HG02840 (cell line): Measurements from ENCODE around the gene NISCH.

ENCODE experiments used
- ATAC-seq: cut with Tn5 transposase; IDR thresholded peaks from one replicate; pipeline ENCODE4 v1.9.1; 2021; ENCODE audit warnings: mild to moderate bottlenecking, moderate library complexity, moderate number of reproducible peaks; ENCODE audit not compliant: unreplicated experiment, low FRiP score

NISCH gene

DNA sequence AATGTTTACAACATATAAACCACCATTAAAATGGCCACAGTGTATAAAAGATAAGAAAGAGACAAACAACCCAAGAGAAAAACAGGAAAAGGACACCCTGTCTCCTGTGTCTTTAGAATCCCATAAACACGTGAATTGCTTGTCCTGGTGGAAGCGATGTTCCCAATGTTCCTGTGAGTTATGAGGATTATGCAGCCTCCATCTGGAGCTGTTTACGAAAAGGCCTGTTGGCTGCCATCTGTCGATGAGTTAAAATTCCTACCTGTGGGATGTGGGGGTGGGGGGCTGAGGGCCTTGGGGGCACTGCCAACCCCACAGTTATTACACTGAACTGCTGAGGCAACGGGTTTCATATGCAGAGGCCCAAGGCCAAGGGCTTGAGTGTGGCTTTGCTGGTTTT lies 13.6 kb downstream of the NISCH start:
- no peak for ATAC-seq

DNA sequence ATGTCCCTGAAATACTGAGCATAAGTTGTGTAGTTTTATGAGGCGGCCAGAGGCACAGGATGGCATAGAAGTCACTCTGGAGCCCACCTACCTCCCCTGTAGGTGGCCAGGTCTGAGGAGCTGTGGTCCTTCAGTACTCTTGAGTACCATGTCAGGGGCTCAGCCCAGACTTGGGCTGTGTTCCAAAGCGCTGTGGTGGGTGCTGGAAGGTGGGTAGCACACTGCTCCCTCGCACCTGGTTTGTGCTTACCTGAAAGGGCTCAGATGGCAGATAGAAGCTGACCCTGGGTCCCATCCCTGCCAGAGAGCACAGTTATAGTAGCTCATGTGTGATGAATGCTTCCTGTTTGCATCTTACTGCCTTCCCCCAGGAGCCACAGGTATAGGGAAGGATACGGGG lies 15.5 kb downstream of the NISCH start:
- ATAC-seq: no peak

DNA sequence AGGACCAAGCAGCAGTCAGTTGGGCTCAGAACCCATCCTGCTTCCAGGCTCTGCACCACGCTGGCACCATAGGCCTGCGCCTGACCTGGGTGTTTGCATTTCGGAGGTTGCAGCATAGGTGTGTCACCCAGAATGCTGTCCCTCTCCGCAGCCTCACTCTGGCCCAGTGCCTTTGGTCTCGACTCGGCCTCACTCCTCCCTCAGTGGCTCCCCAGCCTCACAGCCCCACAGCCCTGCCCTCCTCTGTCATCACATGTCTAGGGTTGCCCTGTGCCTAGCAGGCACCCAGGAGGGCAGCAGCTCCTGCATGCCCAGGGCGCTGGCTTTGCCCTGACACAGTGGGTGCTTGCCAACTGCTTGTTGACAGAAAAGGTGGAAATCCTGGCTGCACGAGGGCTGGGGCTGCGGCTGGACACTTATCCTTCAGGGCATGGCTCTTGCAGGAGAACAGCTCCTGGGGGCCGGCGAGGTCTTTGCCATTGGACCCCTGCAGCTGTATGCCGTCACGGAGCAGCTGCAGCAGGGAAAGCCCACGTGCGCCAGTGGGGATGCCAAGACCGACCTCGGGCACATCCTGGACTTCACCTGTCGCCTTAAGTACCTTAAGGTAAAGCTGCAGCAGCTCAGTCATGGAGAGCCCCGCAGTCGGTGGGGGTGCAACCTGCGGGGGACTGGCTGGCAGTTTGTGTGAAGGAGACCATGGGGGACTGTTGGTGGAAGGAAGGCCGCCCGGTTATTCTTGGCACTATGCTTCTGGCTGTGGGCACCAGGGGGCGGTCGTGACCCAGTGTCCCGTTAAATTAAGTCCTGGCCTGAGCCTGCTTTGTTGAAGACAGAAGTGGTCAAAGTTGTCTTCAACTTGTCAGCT lies 16.2 kb downstream of the NISCH start:
- ATAC-seq: no peak

DNA sequence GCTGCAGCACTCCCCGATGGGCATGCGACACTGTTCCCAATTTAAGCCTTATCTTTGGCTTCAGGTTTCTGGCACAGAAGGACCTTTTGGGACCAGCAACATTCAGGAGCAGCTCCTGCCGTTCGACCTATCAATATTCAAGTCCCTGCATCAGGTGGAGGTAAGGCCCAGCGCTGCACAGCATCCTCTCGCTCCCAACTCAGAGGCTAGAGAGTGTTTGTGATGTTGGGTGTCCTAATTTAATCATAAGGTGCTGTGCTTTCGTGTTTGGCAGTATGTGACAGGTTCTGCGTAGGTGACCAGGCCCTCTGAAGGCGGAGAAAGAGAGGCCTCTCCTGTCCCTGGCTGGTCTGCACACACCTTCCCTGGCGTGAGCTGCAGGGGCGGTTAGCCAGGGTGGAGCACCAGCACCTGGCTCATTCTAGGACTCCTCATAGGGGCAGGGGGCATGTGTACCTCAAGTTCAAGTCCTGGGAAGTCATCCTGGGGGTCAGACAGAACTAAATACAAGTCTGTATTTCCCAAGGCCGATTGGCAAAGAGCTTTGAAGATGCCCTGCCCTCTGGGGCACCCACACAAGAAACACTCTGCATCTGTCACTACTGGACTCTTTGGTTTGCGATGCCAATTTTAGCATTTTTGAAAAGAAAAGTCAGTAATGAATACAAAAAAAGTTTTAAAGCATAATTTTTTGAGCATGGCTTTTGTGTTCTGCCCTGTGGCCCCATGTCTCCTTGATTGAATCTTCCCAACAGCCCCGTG lies 17.0 kb downstream of the NISCH start:
- ATAC-seq: no peak

DNA sequence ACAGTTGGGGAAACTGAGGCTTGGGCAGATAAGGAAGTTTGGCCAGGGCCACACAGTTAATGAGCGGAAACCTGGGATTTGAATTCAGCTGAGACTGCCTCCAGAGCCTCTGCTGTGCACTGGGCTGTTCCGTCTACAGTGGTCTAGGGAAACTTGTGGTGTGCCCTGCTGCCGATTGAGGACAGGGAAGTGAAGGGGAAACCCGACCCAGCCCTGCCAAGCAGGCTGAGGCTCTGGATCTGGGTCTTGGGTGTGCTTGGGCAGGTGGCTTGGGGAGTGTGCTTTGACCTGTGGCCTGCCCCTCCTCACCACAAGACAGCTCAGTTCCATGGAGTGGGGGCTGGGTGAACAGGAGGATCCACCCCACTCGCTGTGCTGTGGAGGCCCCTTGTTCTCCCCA lies 17.6 kb downstream of the NISCH start:
- no peak for ATAC-seq

DNA sequence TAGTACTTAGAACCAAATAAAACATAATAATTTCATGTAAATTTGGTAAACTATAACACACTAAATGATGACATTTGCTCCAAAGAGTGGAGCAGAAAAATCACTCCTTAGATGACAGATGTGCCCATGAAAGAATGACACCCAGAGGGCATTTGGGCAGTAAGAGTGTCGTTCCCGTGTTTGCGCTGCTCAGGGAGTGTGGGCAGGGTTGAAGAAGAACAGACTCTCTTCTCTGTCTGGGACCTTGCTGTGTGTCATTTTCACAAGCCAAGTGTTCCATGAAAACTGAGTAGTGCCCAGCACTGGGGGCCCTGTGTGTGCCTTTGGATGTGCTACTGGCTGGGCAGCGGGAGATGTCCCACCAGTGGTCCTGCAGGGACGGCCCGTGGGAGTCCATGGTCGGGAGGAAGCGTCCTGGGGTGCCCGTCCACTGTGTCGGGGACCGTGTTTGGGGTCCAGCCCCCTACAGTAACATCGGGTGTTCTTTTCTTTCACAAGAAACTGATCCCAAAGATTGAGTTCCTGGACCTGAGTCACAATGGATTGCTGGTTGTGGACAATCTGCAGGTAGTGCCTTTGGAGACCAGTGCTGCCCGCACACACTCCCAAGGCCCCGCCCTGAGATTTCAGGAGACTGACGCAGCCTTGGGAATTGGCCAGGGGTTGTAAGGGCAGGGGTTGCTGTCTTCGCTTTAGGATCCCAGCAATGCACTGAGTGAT lies 21.8 kb downstream of the NISCH start:
- no peak for ATAC-seq

DNA sequence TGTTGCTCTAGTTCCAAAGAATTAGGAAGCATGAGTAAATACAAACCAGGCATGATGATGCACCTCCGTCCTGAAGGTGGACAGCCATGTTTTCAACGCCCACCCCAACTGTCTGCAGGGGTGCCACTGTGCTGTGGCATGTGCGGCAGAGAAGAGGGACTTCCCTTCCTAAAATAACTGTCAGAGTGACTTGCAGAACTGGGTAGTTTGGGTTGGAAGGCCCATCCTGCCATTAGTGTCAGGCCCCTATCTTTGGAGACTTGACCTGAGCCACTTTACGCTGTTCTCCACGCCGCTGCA lies 22.3 kb downstream of the NISCH start:
- ATAC-seq: no peak

DNA sequence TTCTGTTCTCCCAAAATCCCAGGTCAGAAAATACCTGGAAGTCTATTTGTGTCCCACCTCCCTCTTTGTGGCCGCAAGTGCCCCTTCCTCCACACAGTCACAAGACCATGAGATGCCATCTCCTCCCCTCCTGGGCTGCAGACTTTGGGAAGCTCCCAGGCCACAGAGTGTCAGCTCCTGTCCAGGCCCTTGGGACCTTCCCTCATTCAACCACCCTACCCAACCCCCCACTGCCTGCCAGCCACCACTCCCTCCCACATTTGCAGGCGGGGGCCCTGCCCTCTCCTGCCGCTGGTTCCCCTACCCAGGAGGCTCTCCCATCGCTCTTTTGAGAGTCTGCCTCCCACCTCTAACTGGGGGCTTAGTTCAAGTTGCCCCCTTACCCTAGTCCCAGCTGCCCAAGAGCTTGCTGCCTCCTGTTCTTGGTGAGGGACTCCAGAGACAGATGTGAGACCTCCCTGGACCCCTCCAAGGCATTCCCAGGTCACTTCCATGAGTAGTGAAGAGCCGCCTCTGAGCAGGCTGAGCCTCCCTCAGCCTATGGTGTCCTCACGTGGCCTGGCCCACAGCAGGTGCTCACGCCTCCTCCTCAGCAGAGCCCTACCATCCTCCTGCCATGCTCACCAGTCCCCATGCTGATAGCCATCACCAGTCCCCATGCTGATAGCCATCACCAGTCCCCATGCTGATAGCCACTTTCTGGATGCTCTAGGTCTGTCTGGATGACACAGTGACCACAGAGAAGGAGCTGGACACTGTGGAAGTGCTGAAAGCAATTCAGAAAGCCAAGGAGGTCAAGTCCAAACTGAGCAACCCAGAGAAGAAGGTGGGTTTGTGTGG lies 23.9 kb downstream of the NISCH start:
- no peak for ATAC-seq

DNA sequence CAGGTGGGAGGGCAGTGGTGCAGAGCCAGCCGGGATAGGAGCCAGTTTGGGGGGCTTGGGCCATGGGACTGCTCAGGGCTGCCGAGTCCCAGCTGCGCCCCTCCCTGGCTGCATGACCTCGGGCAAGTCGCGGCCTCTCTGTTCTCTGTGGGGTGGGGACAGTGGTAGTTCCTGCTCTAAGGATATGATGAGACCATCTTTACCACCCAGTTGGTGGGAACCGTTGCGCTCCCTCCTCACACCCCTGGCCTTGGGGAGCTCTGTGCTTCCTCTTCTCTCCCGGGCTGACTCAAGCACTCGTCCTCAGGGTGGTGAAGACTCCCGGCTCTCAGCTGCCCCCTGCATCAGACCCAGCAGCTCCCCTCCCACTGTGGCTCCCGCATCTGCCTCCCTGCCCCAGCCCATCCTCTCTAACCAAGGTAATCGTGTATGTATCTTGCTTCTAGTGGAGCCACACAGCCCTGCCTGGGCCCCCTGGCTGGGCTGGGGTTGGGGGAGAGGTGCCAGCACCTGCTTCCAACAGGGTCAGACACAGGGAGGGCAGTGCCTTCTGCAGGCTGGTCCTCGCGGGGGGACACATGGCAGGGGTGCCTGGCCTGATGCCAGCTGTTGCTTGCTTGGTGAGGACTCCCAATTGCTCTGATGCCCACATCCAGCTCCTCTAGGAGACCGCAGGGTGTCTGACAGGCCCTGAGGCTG lies 24.6 kb downstream of the NISCH start:
- ATAC-seq: no peak

DNA sequence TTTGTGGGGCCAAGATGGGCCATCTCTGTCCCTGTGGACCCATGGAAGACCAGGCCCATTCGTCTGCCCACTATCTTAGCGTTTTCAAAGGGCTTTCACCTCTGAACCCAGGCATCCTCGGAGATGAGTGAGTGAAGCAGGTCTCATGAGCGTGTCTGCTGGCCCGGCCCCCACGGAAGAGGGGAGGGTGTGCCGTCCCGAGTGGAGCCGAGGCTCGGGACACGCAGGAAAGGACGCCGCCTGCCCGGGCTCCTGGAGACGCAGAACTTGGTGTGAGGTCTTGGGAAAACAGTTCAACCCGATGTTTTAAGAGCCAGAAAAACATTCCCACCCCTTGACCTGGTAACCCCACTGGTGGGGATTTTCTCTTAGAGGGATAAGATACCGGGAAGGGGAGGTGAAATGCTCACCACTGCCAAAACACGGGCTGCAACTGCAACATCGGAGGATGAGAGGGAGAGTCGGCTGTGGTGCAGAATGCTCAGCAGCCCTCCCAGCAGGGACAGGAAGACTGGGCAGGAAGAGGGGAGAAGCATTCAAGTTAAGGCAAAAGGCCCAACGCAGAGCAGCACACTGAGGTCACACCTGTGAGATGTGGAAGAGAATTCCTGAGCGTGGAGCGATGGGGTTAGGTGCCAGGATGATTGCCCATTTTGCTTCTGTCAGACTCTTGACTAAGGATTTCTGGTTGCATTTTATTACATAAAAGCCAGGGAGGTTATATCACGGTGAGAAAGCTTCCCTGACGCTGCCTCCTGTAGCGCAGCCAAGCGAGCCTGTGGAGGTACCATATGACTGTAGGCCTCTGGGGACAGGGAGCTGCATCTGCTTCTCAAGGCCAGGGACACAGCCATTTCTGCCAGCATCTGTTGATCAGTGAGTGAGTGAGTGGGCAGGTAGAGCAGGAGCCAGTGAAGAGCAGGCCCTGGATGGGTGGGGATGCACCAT lies 25.6 kb downstream of the NISCH start:
- ATAC-seq: no peak

DNA sequence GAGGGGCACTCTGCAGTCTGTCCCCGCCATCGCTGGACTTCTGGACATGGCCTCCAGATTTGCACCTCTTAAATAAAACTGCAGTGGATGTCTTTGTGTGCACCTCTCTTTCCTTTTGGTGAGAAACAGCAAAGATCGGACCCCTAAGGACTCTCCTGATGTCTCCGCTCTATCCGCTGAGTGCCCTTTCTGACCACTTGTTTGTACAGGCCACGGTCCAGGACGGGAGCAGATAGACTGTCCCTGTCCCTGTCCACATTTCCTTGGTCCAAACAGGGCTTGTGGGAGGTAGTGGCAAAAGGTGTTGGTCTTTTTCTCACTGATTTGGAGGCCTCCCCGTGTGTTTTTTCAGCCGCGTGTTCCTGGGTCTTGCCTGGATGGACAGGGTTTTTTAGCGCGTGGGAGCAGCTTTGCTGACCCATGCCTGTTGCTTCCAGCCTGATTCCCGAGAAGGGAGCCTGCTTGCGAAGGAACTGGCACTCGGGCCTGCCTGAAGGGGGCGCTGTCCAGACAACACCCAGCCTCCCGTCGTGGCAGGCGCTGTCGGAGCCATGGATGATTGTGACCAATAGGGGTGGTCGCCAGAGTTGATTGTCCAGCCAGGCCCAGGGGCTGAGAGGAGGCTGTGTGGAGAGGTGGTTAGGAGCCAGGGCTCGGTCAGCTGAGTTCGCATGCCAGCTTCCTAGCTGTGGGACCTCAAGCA lies 26.6 kb downstream of the NISCH start:
- no peak for ATAC-seq

DNA sequence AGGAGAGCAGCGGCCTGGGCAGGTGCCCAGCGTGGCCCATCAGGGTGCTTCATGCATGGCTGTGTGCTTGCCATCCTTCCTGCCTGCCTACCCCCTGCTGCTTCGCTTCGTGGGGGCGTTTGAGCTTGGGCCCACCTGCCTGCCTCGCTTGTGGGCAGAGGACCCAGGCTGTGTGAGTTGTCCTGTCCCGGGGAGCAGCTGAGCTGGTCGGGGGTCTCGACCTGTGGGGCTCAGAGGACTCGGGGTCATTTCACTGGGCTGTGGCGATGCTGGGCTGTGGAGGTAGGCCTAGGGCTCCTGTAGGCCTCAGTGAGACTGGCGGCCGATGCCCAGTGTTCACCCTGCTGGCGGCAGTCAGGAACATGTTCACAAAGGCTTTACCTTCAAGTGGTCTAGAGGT lies 27.7 kb downstream of the NISCH start:
- ATAC-seq: no peak

DNA sequence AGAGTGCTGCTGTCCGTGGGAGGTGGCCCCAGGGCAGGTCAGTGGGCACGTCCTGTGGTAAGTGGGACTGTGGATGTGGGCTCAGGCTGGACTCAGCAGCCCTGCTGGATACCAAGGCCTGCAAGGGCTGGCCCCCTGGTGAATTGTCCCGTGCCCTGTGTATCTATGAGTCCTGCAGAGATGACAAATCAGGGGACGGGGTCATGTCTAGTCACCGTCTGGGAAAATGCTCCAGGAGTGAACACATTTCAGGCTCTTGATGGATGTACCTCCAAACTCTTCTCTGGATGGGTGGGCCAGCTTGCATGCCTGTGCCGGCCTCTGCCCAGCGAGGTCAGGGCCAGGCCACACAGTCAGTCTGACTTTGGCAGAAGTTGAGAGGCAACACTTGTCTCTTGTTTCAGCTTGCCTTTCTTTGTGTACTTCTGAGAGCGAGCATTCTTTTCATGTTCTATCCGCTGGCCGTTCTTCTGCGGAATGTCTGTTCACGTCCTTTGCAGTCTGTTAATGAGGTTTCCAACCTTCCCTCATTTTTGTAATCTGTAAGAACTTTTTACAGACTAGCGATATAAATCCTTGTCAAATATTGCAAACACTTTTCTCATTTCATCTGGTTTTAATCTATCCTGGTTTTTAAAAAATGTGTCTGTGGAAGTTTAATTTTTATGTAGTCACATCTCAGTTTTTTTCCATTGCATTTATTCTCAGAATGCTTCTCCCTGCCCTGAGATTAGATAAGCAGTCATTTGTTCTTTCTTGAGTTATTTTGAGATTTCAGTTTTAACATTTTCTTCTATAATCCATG lies 28.4 kb downstream of the NISCH start:
- ATAC-seq: no peak

DNA sequence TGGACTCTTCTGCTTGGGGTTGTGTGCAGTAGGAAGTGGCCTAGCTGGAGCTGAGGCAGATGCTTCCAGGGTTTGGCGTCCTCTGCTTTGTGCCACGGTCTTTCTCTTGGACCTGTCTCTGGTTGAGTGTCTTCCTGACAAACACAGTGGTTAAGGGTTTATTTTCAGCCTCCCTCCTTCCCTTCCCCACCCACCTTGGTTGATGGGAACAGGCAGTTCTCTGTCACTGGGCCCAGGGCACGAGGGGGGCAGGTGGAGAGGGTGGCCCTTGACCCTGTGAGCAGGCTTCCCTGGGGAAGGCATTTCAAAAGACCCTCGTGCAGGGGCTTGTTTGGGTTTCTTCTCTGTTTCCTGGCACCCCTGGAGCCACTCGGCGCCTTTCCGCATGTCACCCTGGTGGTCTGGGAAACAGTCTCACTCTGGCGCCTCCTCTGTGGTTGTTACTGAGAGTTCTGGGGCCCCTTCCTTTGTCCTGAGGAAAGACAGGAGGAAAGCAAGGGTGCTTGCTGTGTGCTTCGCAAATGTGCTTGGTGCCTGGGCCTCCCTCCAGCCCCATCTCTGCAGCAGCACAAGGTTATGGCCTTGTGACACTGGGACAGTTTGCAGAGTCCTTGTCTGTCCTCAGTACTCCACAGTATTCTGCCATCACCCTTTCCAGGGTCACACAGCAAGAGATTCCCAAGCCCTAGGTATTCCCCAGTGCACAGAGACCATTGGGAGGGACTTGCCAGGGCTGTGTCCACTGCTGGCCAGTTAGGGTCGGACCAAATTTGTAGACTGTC lies 29.5 kb downstream of the NISCH start:
- no peak for ATAC-seq

DNA sequence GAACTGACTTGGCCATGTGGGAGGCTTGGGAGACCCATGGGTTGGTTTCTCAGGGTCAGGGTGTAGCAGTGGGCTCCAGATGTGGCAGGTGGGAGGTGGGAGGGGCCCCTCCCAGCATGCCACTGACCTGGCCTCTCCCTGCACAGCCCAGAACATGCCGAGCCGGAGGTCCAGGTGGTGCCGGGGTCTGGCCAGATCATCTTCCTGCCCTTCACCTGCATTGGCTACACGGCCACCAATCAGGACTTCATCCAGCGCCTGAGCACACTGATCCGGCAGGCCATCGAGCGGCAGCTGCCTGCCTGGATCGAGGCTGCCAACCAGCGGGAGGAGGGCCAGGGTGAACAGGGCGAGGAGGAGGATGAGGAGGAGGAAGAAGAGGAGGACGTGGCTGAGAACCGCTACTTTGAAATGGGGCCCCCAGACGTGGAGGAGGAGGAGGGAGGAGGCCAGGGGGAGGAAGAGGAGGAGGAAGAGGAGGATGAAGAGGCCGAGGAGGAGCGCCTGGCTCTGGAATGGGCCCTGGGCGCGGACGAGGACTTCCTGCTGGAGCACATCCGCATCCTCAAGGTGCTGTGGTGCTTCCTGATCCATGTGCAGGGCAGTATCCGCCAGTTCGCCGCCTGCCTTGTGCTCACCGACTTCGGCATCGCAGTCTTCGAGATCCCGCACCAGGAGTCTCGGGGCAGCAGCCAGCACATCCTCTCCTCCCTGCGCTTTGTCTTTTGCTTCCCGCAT lies 31.8 kb downstream of the NISCH start:
- ATAC-seq: no peak
